GM12801 (cell line): ENCODE data around the gene ONECUT2.

Source experiments
- CTCF ChIP-seq: IDR thresholded peaks from one replicate; pipeline ENCODE4 v1.5.1; 2011; ENCODE audit warnings: control low read depth; ENCODE audit not compliant: insufficient read length; ENCODE audit errors: extremely low read depth

ONECUT2 gene

GRCh38 chr18:57502624-57503023 is 67.5 kb downstream of the ONECUT2 start:
- no peak for TF ChIP-seq CTCF

GRCh38 chr18:57505231-57505630 is 70.1 kb downstream of the ONECUT2 start:
- TF ChIP-seq CTCF, result no peak

- TF ChIP-seq CTCF, result no peak
These were observed 80.9 kb downstream of the ONECUT2 start for GRCh38 chr18:57516056-57516455.

- no peak for TF ChIP-seq CTCF
These were observed 83.4 kb downstream of the ONECUT2 start for GRCh38 chr18:57518533-57518932.

GRCh38 chr18:57519668-57520424 is 84.7 kb downstream of the ONECUT2 start:
- no peak for TF ChIP-seq CTCF

- TF ChIP-seq CTCF, result no peak
These were observed 88.2 kb downstream of the ONECUT2 start for GRCh38 chr18:57523171-57523956.

- no peak for TF ChIP-seq CTCF
These were observed 92.5 kb downstream of the ONECUT2 start for GRCh38 chr18:57527556-57528229.
